Measurements from ENCODE around the gene ZNF821.
"Not testable (repeated sequence)": the region's sequence is repeated elsewhere in the genome, so short reads cannot be mapped to it uniquely, and the experiment has no call there.

Gene ZNF821

GRCh38 chr16:71830359-71830758 is 53.6 kb downstream of the ZNF821 start:
- Histone ChIP-seq H3K9me3 (replicated peaks in 1 of 11) (peaks cover 0 to 5% (median 0%) of the 10 kb centered on the region in 11 experiments; a peak in 1 of 22 replicates), H3K4me1 (0 out of 20 replicates have a peak, but pooled peaks cover 0 to 5% (median 0%) of the 10 kb centered on the region in 10 experiments), H4K20me1 (no peaks in the 10 kb centered on the region), H3K36me3 (peaks cover 0 to 13% (median 4%) of the 10 kb centered on the region in 11 experiments; a peak in 8 of 22 replicates), H3K27me3 (no peaks in the 10 kb centered on the region), H3K9ac (no peak overlapping the region), H3K4me2 (no peak overlapping the region), H3K4me3 (no peak overlapping the region), H3K27ac (no peak overlapping the region)
- TF ChIP-seq Cebpa-rat (IDR thresholded peaks at IDR 0.05), result no peak

DNA sequence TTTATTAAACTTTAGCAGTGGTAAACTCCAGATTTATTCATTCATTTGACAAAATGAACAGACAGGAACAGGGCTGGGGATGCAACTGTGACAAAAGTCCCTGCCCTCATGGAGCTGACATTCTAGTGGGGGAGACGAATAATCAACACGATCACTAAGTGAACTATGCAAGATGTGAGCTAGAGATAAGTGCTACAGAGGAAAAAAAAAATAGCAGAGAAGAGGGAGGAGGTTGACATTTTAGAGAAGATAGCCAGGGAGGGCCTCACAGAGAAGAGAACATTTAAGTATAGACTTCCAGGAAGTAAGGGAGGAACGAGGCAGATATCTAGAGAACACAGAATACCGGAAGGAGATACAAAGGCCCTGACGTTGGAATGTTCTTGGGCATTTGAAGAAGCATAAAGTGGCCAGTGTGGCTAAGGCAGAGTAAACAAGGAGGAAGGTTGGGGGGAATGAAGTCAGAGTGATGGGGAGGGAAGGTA is 57.4 kb downstream of the ZNF821 start:
- Histone ChIP-seq H3K27ac (no peak overlapping the region), H3K4me2 (no peak overlapping the region)

DNA sequence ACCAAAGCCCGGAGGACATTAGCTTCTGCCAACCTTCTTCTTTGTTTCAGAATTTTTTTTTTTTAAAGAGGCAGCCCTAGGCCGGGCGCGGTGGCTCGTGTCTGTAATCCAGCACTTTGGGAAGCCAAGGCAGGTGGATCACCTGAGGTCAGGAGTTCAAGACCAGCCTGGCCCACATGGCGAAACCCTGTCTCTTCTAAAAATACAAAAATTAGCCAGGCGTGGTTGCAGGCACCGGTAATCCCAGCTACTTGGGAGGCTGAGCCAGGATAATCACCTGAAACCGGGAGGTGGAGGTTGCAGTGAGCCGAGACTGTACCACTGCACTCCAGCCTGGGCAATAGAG is 66.9 kb downstream of the ZNF821 start:
- not testable (repeated sequence) for H3K27me3 ChIP-seq; H4K20me1 ChIP-seq; H3K9me3 ChIP-seq (replicated peaks in 1 of 11); H3K4me3 ChIP-seq; H3K36me3 ChIP-seq
- H3K27ac ChIP-seq, result peak overlapping the region in 9 of 11 experiments; percentile 10 to 85 (median 73); a peak in 18 of 22 replicates
- peaks cover 19 to 42% (median 29%) of the 10 kb centered on the region in 10 experiments; a peak in 19 of 20 replicates for H3K4me1 ChIP-seq
- H3K4me2 ChIP-seq, result peak overlapping the region in 8 of 11 experiments; percentile 12 to 84 (median 67); a peak in 14 of 22 replicates
- peak overlapping the region in 5 of 11 experiments; percentile 7 to 69 (median 62); a peak in 8 of 22 replicates for H3K9ac ChIP-seq

More for the DNA sequence above, 57.4 kb downstream of the ZNF821 start:
- peaks cover 0 to 34% (median 9%) of the 10 kb centered on the region in 11 experiments; a peak in 12 of 22 replicates for H3K36me3 ChIP-seq
- no peak overlapping the region for H3K4me3 ChIP-seq
- H3K4me1 ChIP-seq, result 0 out of 20 replicates have a peak, but pooled peaks cover 0 to under 1% (median 0%) of the 10 kb centered on the region in 10 experiments
- H3K9me3 ChIP-seq (replicated peaks in 1 of 11), result peaks cover 0 to 5% (median 0%) of the 10 kb centered on the region in 11 experiments; a peak in 1 of 22 replicates
- H4K20me1 ChIP-seq, result no peaks in the 10 kb centered on the region
- H3K9ac ChIP-seq, result no peak overlapping the region
- no peak for TF ChIP-seq Cebpa-rat (IDR thresholded peaks at IDR 0.05)
- H3K27me3 ChIP-seq, result no peaks in the 10 kb centered on the region

DNA sequence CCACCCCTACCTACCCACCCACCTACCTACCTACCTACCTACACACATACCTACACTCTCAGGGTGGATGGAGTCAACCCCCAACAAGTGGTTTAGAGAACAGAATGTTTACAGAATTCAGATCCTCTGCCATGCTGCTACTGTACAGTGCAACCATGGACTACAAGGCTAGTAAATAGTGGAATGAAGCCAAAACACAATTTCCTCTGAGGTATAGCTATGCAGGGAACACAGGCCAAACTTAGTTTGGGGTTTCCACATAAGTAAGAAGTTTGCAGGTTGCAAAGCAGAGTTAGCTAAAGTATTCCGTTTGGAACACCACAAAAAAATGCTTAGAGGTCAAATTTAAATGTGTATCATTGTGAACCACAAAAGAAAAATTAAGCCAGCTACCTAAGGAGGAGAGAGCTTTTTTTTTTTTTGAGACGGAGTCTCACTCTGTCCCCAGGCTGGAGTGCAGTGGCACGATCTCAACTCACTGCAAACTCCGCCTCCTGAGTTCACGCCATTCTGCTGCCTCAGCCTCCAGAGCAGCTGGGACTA is 72.7 kb downstream of the ZNF821 start:
- no peak overlapping the region for H3K9ac ChIP-seq
- no peak overlapping the region for H3K4me3 ChIP-seq
- no peak overlapping the region for H3K27ac ChIP-seq
- peaks cover 18 to 44% (median 24%) of the 10 kb centered on the region in 10 experiments for H3K4me1 ChIP-seq
- H3K36me3 ChIP-seq, result peaks cover 0 to 10% (median 4%) of the 10 kb centered on the region in 11 experiments; a peak in 9 of 22 replicates
- H3K9me3 ChIP-seq (replicated peaks in 1 of 11), result no peaks in the 10 kb centered on the region
- no peak for TF ChIP-seq Cebpa-rat (IDR thresholded peaks at IDR 0.05)
- H3K27me3 ChIP-seq, result no peaks in the 10 kb centered on the region
- peaks cover 2 to 22% (median 16%) of the 10 kb centered on the region in 11 experiments; a peak in 20 of 22 replicates for H4K20me1 ChIP-seq
- peak overlapping the region in 3 of 11 experiments; percentile 7 to 23 (median 12); a peak in 3 of 22 replicates for H3K4me2 ChIP-seq

DNA sequence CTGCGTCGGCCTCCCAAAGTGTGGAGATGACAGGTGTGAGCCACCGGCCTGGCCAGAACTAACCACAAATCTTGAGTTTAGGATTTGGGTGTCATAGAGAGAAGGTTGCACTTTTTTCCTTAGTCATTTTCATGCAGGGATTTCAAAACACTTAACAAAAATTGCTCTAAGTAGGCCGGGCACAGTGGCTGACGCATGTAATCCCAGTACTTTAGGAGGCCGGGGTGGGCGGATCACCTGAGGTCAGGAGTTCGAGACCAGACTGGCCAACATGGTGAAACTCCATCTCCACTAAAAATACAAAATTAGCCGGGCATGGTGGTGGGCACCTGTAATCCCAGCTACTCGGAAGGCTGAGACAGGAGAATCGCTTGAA is 73.8 kb downstream of the ZNF821 start:
- peak overlapping the region in 8 of 11 experiments; percentile 94 to 100 (median 99); a peak in 10 of 22 replicates for H3K27ac ChIP-seq
- H3K4me3 ChIP-seq, result peak overlapping the region in 2 of 10 experiments; percentile 94 to 97; a peak in 1 of 20 replicates
- H3K4me1 ChIP-seq, result peaks cover 26 to 44% (median 31%) of the 10 kb centered on the region in 10 experiments
- H3K9me3 ChIP-seq (replicated peaks in 1 of 11); H3K27me3 ChIP-seq: not testable (repeated sequence)
- peaks cover 3 to 22% (median 13%) of the 10 kb centered on the region in 11 experiments; a peak in 18 of 22 replicates for H3K36me3 ChIP-seq
- H3K9ac ChIP-seq, result peak overlapping the region in 2 of 11 experiments; percentile 91 to 99; a peak in 2 of 22 replicates
- H3K4me2 ChIP-seq, result peak overlapping the region; percentile 76 to 86 (median 83); a peak in 20 of 22 replicates
- H4K20me1 ChIP-seq, result peaks cover 12 to 34% (median 28%) of the 10 kb centered on the region in 11 experiments; a peak in 21 of 22 replicates

Measured in BLaER1 treated with 17β-estradiol and CSF1 and Interleukin-3, amounts not matched to agents 10 nM and 100 nM (cell line).